MG63 (cell line): ENCODE results near the gene EPB41L4B. TPM values are rescaled to one million over a fixed set of nuclear protein-coding genes. Genes with fewer than 3 reads are reported as not detected.
"Not testable (repeated sequence)": the region's sequence is repeated elsewhere in the genome, so short reads cannot be mapped to it uniquely, and the experiment has no call there.

Experiments
- DNase-seq: peaks from one replicate; pipeline ENCODE4 v3.0.0-alpha.2; 2020
- H3K27me3 ChIP-seq: fragments of 250-450 bp; sonication (Bioruptor Pico); 2 replicates; pipeline ENCODE4 v1.5.1; 2020; ENCODE audit warnings: mild to moderate bottlenecking, moderate library complexity
- H3K36me3 ChIP-seq: fragments of 250-450 bp; sonication (Bioruptor Pico); 2 replicates; pipeline ENCODE4 v1.5.1; 2020; ENCODE audit warnings: mild to moderate bottlenecking, moderate library complexity
- H3K4me3 ChIP-seq: fragments of 250-450 bp; sonication (Bioruptor Pico); 2 replicates; pipeline ENCODE4 v1.5.1; 2020; ENCODE audit warnings: mild to moderate bottlenecking, moderate library complexity
- H3K9me3 ChIP-seq: fragments of 250-450 bp; sonication (Bioruptor Pico); 2 replicates; pipeline ENCODE4 v1.5.1; 2020; ENCODE audit warnings: mild to moderate bottlenecking, moderate library complexity
- total RNA-seq: library from RNA; depleted of rRNA; stranded (reverse); fragments of >200 nt; shearing (Covaris generic); gene quantifications from 2 replicates; pipeline ENCODE4 v1.2.3, GENCODE V29; 2014; ENCODE audit warnings: low replicate concordance; rRNA removed

The EPB41L4B gene
- 2.0 and 3.1 TPM in 2 replicates for total RNA-seq

DNA sequence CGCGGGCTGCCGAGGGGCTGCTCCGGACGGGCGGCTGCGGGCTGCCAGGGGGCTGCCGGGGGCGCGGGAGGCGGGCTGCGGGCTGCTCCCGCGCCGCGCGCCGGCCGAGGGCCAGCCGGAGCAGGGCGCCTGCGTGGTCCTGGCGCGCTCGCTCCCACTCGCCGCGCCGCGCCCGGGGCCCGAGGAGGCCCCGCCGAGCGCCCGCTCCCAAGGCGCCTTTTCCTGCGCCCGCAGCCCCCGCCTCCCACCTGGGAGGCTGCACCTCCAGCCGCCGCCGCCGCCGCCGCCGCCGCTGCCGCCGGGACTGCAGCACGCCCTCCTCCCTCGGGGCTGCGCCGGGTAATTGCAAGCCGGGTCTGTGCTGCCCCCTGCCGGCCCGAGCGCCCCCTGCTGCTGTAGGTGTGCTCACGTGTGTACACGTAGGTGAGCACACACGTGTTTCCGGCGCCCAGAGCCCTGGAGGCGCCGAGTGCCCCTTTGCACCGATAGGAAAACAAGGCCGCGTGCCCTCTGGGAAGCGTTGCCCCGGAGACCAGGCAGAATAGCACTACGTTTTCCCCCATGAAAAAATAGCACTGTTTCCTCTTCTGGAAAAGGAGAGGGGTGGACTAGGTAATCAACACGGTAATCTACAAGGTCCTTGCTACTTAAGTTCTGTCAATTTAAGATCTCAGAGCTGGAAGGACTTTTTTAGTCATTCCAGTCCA, at the start of gene EPB41L4B:
Gene EPB41L4B (minus strand): TSS at position 318 of the 707 bp plus-strand sequence. CDS start 613 bp downstream, outside the sequence.
- peak; percentile 80 for DNase-seq
- Histone ChIP-seq H3K27me3 (no peaks in the 10 kb centered on the region), H3K36me3 (no peaks in the 10 kb centered on the region), H3K9me3 (no peaks in the 10 kb centered on the region), H3K4me3 (peak within 1 kb of the TSS; percentile 27)

DNA sequence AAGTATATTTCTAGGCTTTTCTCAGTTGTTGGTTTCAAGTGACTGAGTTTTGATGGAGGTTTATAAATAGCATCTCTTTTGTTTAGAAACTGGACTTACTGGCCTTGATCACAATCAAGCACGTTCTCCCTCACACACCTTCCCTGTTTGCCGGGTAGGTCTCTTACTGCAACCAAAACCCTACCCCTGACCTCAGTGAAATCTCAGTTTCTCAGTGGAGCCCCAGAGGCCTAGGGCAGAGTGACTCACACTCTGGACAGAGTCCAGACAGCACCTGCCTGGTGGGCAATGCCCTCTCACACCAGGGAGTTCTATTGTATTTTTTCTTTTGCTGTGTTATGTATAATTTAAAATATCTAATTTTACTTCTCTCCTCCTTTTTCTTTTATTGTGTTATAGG, 48.4 kb upstream of the EPB41L4B start:
- Histone ChIP-seq H3K9me3 (no peaks in the 10 kb centered on the region), H3K36me3 (no peaks in the 10 kb centered on the region), H3K27me3 (no peaks in the 10 kb centered on the region), H3K4me3 (no peak overlapping the region)
- no peak for DNase-seq

GRCh38 chr9:109360771-109361170, 39.9 kb upstream of the EPB41L4B start:
- no peak for DNase-seq
- H3K36me3 ChIP-seq: no peaks in the 10 kb centered on the region

DNA sequence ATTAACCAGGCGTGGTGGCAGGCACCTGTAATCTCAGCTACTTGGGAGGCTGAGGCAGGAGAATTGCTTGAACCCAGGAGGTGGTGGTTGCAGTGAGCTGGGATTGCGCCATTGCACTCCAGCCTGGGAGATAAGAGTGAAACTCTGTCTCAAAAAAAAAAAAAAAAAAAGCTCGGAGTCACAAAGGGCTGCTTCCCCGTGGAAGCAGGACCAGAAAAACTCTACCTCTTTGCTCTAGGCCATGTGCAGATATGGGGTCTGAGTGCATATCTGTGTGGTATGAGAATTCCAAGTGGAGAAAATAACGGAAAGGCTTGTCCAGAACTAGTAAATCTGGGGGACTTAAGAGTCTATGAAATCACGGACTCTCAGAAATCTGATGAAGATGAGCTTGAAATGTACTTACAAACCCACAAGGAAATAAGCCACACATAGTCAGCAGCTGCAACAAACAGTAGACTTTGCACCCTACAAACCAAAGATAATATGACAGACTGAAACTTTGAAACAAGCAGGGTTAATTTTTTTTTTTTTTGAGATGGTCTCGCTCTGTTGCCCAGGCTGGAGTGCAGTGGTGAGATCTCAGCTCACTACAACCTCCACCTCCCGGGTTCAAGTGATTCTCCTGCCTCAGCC, 38.2 kb upstream of the EPB41L4B start:
- H3K4me3 ChIP-seq, H3K9me3 ChIP-seq, H3K27me3 ChIP-seq, DNase-seq, H3K36me3 ChIP-seq: not testable (repeated sequence)

More at GRCh38 chr9:109360771-109361170, 39.9 kb upstream of the EPB41L4B start:
- Histone ChIP-seq H3K9me3 (no peaks in the 10 kb centered on the region), H3K4me3 (no peak overlapping the region), H3K27me3 (0 out of 2 replicates have a peak, but pooled peaks cover 2% of the 10 kb centered on the region)

DNA sequence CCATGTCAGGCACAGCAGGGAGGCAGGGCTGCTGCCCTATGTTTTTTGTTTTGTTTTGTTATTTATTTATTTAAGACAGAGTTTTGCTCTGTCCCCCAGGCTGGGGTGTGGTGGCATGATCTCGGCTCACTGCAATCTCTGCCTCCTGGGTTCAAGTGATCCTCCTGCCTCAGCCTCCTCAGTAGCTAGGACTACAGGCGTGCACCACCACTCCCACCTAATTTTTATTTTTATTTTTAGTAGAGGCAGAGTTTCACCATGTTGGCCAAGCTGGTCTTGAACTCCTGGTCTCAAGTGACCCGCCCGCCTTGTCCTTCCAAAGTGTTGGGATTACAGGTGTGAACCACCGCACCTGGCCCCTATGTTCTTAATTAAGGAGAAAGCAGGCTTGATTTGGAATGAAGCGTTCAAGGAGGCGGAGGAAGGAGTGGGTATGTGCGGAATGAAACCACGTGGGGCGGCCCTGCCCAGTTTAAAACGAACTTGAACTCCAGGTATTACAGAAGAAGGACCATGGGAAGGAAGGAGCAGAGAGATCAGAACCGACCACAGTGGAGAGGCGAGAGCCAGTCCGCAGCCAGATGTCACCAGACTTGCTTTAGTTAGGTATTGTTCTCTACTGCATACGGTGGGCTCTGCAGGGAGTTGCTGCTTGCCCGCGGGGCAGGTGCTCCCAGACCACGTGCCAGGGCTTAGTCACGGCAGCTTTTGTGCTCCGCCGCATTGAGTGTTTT, 34.9 kb upstream of the EPB41L4B start:
- no peak for DNase-seq
- H3K4me3 ChIP-seq: no peak overlapping the region
- no peaks in the 10 kb centered on the region for H3K27me3 ChIP-seq
- no peaks in the 10 kb centered on the region for H3K9me3 ChIP-seq
- H3K36me3 ChIP-seq: no peaks in the 10 kb centered on the region

DNA sequence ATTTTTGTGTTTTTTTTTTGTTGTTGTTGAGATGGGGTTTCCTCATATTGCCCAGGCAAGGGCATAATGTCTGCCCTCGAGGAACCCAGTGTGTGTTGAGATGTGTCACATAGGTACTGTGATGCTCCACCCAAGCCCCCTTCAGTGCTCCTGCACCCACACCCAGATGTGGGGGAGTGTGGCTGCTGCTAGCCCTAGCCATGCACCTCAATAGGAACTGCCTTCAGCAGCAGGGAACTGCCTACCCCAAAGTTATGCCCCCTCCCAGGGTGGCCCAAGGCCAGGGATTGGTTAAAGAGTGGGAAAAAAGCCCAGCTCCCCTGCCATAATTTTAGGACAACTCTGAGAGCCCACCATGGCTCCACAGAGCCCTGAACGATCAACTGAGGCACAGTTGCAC, 33.3 kb upstream of the EPB41L4B start:
- no peak for DNase-seq
- H3K36me3 ChIP-seq: no peaks in the 10 kb centered on the region
- H3K27me3 ChIP-seq: no peaks in the 10 kb centered on the region
- no peaks in the 10 kb centered on the region for H3K9me3 ChIP-seq
- no peak overlapping the region for H3K4me3 ChIP-seq

DNA sequence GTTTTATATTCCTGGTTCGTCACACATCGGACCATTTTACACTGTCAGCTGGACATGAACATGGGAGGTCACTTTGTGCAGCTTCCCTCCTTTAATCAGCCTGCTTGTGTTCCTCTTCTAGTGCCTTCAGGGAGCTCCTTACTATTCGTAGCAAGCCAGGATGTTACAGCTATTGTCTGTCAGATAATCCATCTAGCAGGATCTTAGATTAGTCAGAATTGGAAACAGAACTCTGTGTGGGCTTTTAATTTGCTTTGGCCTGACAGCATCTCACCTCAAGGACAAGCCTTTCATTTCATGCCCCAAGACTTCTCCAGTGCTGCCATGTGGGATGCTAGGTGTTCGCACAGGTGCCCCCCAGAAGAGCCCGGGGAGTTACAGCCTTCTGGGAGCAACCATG, 30.2 kb upstream of the EPB41L4B start:
- H3K36me3 ChIP-seq: no peaks in the 10 kb centered on the region
- no peaks in the 10 kb centered on the region for H3K27me3 ChIP-seq
- H3K9me3 ChIP-seq: no peaks in the 10 kb centered on the region

DNA sequence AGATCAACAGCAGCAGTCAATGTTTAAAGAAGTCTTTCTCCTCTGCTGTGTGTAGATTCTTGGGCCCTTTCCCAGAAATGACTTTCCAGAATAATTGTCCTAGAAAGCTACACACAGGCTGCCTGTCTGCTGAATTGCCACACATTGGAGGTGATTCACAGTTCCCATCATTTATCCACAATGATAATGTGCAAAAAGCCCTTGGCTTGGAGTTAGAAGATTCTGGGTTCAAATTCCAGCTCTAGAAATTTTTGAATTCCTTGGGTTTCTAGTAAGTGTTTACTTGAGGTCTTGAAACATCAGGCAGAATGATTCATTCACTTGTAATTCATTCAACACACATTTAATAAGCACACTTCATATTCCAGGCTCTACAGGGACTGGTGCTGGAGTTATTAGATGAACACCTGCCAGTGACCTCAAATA, 28.6 kb upstream of the EPB41L4B start:
- H3K27me3 ChIP-seq: no peaks in the 10 kb centered on the region

More for the DNA sequence above, 30.2 kb upstream of the EPB41L4B start:
- H3K4me3 ChIP-seq: no peak overlapping the region
- no peak for DNase-seq

DNA sequence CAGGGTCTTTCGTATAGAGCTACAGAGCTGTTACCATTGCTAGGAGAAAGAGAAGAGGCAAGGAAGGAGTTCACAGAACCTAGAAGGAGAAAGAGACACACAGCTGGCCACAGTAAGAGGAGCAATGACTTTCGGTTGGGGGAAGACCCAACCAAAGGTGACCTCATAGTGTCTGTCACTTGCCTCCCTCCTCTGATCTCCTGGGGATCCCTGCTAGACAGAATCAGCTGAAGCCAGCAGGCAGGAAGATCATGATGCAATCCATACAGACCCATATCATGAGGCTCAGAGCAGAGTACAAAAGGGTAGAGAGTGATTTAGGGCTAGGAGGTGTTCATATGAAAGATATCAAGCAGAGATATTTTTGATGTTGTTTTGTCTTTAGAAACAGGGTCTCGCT, 26.0 kb upstream of the EPB41L4B start:
- no peaks in the 10 kb centered on the region for H3K27me3 ChIP-seq
- H3K9me3 ChIP-seq: no peaks in the 10 kb centered on the region
- no peak for DNase-seq
- no peaks in the 10 kb centered on the region for H3K36me3 ChIP-seq
- H3K4me3 ChIP-seq: no peak overlapping the region

More for the DNA sequence above, 28.6 kb upstream of the EPB41L4B start:
- H3K36me3 ChIP-seq: no peaks in the 10 kb centered on the region
- no peak overlapping the region for H3K4me3 ChIP-seq
- DNase-seq: peak; percentile 68
- H3K9me3 ChIP-seq: no peaks in the 10 kb centered on the region

DNA sequence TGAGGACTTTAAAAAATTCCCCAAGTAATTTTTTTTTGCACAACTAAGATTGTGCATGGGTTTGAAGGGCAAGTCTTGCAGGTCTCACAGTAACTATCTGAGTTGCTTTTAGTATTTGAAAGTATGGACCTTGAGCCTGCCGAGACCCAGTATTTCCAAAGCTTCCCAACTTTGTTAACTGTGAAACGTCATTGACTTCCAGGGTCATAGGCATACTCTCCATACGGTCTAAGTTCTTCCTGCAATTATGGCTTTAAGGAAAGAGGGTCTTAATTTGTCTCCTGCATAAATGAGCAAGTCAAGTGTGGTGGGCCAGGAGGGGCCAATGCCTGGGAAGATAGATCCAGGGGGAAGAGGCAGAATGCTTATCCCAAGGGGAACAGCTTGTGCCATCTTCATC, 24.0 kb upstream of the EPB41L4B start:
- H3K36me3 ChIP-seq: no peaks in the 10 kb centered on the region
- H3K4me3 ChIP-seq: no peak overlapping the region
- DNase-seq: no peak
- H3K9me3 ChIP-seq: no peaks in the 10 kb centered on the region
- H3K27me3 ChIP-seq: no peaks in the 10 kb centered on the region

GRCh38 chr9:109342878-109343277, 22.0 kb upstream of the EPB41L4B start:
- Histone ChIP-seq H3K27me3 (no peaks in the 10 kb centered on the region), H3K9me3 (no peaks in the 10 kb centered on the region), H3K36me3 (no peaks in the 10 kb centered on the region), H3K4me3 (no peak overlapping the region)
- DNase-seq: no peak

- Histone ChIP-seq H3K9me3 (no peaks in the 10 kb centered on the region), H3K36me3 (no peaks in the 10 kb centered on the region), H3K27me3 (no peaks in the 10 kb centered on the region), H3K4me3 (no peak overlapping the region)
- DNase-seq: no peak
Measured at GRCh38 chr9:109341561-109341960, 20.7 kb upstream of the EPB41L4B start.

DNA sequence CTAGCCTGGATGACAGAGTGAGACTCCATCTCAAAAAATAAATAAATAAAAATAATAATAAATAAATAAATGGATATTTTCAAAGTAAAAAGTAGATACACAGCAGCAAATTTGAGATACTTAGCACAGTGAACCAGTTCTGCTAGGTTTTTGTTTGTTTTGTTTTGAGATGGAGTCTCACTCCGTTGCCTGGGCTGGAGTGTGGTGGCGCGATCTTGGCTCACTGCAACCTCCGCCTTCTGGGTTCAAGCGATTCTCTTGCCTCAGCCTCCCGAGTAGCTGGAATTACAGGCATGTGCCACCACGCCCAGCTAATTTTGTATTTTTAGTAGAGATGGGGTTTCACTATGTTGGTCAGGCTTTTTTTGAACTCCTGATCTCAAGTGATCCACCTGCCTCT, 20.1 kb upstream of the EPB41L4B start:
- DNase-seq, H3K9me3 ChIP-seq, H3K36me3 ChIP-seq, H3K27me3 ChIP-seq, H3K4me3 ChIP-seq: not testable (repeated sequence)

DNA sequence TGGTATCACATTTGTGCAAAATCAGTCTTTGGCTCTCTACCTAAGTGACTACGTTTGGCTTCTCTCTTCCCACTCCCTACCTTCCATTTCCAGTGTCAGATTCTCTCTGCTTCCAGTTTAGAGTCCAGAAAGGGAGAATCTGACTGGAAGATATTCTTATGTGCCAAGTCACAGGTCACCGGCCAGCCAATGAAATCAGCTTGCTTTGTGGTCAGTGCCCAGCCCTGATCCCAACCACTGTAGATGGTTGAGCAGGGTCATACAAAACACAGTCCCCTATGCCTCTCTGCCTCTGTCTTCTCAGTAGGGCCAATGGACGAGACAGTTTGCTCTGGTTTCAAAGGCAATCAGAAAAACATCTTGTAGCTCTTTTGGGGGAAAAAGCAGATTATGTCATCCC, 15.6 kb upstream of the EPB41L4B start:
- no peak for DNase-seq
- Histone ChIP-seq H3K4me3 (no peak overlapping the region), H3K9me3 (no peaks in the 10 kb centered on the region), H3K36me3 (no peaks in the 10 kb centered on the region), H3K27me3 (no peaks in the 10 kb centered on the region)

DNA sequence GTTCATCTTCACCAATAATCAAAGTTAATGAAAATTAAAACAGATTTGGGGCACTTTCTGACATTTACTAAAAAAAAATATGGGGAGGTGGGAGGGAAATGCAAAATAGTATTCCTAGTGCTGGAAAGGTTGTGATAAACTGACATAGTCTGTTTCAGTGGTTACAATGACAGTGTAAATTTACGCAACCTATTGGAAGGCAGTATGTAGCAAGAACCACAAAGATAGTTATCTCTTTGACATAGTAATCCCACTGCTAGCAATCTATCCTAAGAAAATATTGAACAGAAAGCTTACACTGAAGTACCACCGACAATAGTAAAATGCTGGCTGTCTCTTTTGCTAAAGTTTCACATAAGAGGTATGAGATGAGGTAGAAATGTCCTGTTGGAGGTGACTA, 15.1 kb upstream of the EPB41L4B start:
- no peak for DNase-seq
- Histone ChIP-seq H3K4me3 (no peak overlapping the region), H3K9me3 (no peaks in the 10 kb centered on the region), H3K36me3 (no peaks in the 10 kb centered on the region), H3K27me3 (no peaks in the 10 kb centered on the region)

DNA sequence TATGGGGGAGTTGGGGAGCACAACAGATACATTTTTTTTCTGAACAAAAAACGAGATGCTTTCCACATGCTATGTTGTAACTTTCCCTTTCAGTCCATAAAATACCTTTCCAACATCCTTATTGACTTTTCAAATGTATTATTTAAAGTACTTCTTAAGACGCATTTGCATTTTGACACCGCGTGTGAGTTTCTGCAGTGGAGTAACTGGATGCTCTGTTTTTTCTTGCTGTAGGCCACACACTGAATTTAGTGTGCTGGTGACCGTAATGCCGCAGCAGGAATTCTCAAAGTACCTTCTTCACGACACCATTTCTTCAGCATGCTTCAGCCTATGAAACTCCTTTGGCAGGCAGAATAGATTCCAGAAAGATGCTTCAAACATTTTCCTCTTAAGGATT, 14.3 kb upstream of the EPB41L4B start:
- no peak for DNase-seq
- no peak overlapping the region for H3K4me3 ChIP-seq
- no peaks in the 10 kb centered on the region for H3K27me3 ChIP-seq
- H3K36me3 ChIP-seq: no peaks in the 10 kb centered on the region
- H3K9me3 ChIP-seq: no peaks in the 10 kb centered on the region

DNA sequence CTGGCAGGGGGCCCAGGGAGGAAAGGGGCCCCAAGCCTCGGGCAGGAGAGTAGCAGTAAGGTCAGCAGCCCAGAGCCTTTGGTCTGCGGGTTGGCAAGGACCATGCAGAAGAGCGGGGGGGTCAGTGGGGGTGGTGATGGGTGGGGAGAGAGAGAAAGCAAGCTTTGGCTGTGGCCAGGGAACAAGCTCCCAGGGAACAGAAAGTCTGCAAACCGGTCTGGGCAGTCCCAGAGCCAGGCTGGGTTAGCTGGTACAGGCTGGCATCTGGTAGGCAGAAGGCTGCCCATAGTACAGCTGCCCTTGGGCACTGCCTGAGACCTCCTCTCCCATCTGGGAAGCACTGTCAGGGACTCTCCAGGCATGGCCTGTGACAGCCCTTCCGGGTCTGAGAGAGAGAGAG, 10.5 kb upstream of the EPB41L4B start:
- DNase-seq: peak; percentile 79
- no peaks in the 10 kb centered on the region for H3K36me3 ChIP-seq

More for the DNA sequence above, 10.5 kb upstream of the EPB41L4B start:
- Histone ChIP-seq H3K9me3 (no peaks in the 10 kb centered on the region), H3K27me3 (no peaks in the 10 kb centered on the region), H3K4me3 (no peak overlapping the region)
